Ectodermal cell (in vitro differentiated cells): Measurements from ENCODE around the gene ETHE1.
"Not testable (repeated sequence)": the region's sequence is repeated elsewhere in the genome, so short reads cannot be mapped to it uniquely, and the experiment has no call there.

Experiments
- H3K27ac ChIP-seq: 2 replicates; pipeline ENCODE4 v1.7.0; 2013; ENCODE audit warnings: mild to moderate bottlenecking, low read depth, low read length; ENCODE audit not compliant: insufficient read depth, poor library complexity, severe bottlenecking
- H3K27me3 ChIP-seq: 2 replicates; pipeline ENCODE4 v1.7.0; 2013; ENCODE audit warnings: mild to moderate bottlenecking, low read length; ENCODE audit not compliant: insufficient read depth, control insufficient read depth, poor library complexity, severe bottlenecking
- H3K36me3 ChIP-seq: one replicate; pipeline ENCODE4 v1.7.0; 2013; ENCODE audit warnings: low read length; ENCODE audit not compliant: control insufficient read depth, insufficient read depth
- H3K4me1 ChIP-seq: one replicate; pipeline ENCODE4 v1.7.0; 2013; ENCODE audit warnings: low read length; ENCODE audit not compliant: control insufficient read depth, insufficient read depth
- H3K4me3 ChIP-seq: 2 replicates; pipeline ENCODE4 v1.7.0; 2013; ENCODE audit warnings: low read depth, low read length, control low read depth; ENCODE audit not compliant: insufficient read depth
- H3K9me3 ChIP-seq: 2 replicates; pipeline ENCODE4 v1.7.0; 2013; ENCODE audit warnings: mild to moderate bottlenecking, low read length, moderate library complexity; ENCODE audit not compliant: control insufficient read depth
- WGBS, 2 experiments: methylation state at CpG; one replicate each; pipeline ENCODE4 v1.1.7; 2013; ENCODE audit warnings: missing lambda C conversion rate in 2 of 2; 5-methylcytosine and 5-hydroxymethylcytosine counted together

ETHE1 gene

DNA sequence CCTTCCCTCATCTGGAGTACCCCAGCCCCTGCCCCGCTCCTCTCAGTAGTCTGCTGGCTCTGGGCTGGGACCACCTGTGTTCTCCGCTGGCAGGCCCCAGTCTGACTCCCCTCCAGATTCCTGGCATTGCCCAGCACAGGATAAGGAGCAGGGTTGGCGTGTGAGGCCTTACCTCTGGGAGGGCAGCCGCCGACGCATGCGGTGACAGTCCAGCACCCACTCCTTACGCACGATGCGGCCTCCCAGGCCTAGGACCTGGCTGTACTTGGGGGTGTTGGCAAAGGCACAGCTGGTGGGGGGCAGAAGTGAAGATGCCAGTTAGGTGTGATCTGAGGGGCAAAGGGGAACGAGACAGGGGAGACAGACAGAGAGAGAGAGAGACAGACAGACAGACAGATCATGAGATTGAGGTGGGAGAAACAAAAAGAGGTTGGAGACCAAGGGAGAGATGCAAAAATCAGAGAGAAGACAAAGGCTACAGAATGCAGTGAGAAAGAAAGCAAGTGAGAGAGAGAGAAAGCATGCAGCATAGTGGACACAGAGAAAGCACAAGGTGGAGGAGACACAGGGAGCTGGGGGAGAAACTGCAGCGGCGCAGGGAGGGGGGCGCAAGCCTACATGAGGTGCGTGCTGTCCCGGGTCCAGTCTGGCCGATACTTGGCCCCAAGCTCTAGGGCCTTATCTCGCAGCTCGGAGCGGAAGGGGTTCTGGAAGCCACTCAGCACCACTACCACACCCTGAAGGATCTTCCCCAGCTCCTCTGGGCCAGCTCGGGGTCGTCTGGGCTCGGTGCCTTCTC is 24.6 kb upstream of the ETHE1 start:
- Histone ChIP-seq H3K36me3 (peaks cover 51% of the 10 kb centered on the region), H3K9me3 (no peaks in the 10 kb centered on the region), H3K27ac (no peak overlapping the region), H3K4me3 (no peak overlapping the region), H3K27me3 (no peaks in the 10 kb centered on the region), H3K4me1 (no peaks in the 10 kb centered on the region)
- WGBS, 2 experiments, result 91 to 92% methylated on average over 23 of the region's 23 CpGs

DNA sequence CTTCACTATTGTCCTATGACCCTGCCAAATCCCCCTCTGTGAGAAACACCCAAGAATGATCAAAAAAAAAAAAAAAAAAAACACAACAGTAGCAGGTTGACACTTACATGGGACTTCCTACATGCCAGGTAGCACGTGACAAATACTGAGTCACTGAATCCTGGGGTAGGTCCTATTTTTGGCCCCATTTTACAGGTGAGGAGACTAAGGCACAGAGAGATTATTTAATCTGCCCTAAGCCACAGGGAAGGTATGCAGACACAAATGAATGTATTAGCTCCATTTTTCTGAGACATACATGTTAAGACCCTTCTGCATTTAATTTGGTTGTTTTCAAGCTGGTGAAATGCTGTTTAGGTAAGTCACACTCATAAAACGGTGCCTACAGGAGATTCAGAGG is 21.7 kb upstream of the ETHE1 start:
- 98% methylated on average over 2 of the region's 2 CpGs for WGBS, 2 experiments
- H3K4me1 ChIP-seq, result no peaks in the 10 kb centered on the region
- peaks cover 48% of the 10 kb centered on the region for H3K36me3 ChIP-seq
- no peak overlapping the region for H3K27ac ChIP-seq
- no peaks in the 10 kb centered on the region for H3K27me3 ChIP-seq
- H3K9me3 ChIP-seq, result no peaks in the 10 kb centered on the region
- H3K4me3 ChIP-seq, result no peak overlapping the region

GRCh38 chr19:43547926-43548325 is 20.9 kb upstream of the ETHE1 start:
- not testable (repeated sequence) for H3K27me3 ChIP-seq, H3K4me3 ChIP-seq, H3K4me1 ChIP-seq, H3K9me3 ChIP-seq, H3K27ac ChIP-seq
- 90 to 99% methylated on average over 2 to 15 of the region's 24 CpGs for WGBS, 2 experiments
- H3K36me3 ChIP-seq, result peaks cover 55% of the 10 kb centered on the region

DNA sequence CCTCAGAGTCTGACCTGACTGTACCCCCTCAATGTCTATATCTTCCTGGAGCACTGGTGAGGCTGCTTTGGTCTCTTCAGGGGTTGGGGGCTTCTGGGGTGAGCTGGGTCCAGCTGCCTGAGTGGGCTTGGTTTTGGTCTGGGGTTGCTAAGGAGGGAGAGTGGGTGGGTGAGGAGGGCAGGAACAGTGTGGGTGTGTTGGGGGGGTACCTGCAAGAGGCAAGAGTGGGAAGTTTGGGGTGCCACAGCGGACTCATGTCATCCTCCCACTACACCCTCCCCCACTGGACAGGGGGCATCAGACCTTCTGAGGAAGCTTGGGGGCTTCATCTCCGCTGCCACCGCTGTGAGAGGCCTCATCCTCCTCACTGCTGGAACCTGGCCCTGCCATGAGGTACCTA is 19.6 kb upstream of the ETHE1 start:
- Histone ChIP-seq H3K27me3 (no peaks in the 10 kb centered on the region), H3K36me3 (peaks cover 50% of the 10 kb centered on the region), H3K9me3 (no peaks in the 10 kb centered on the region), H3K4me3 (no peak overlapping the region), H3K4me1 (no peaks in the 10 kb centered on the region), H3K27ac (no peak overlapping the region)
- WGBS, 2 experiments, result 90 to 94% methylated on average over 3 of the region's 3 CpGs

DNA sequence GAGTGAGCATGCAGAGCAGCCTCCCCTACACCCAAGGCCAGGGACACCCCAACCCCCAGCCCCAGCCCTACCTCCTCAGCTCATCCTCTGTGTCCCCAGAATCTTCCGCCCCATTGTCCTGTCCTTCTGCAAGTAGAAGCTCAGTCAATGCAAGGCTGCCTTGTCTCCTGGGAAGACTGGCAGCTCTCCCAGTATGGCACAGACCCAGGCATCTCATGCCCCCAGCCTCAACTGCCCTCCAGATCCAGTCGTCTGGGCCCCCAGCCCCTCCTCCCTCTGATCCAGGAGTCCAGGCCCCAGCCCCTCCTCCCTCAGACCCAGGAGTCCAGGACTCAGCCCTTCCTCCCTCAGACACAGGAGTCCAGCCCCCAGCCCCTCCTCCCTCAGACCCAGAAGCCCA is 19.0 kb upstream of the ETHE1 start:
- H3K27me3 ChIP-seq, result no peaks in the 10 kb centered on the region
- no peak overlapping the region for H3K27ac ChIP-seq
- no peaks in the 10 kb centered on the region for H3K4me1 ChIP-seq
- H3K9me3 ChIP-seq, result no peaks in the 10 kb centered on the region
- no peak overlapping the region for H3K4me3 ChIP-seq
- WGBS, 2 experiments, result 83 to 91% methylated on average over 2 of the region's 2 CpGs
- H3K36me3 ChIP-seq, result peaks cover 45% of the 10 kb centered on the region

DNA sequence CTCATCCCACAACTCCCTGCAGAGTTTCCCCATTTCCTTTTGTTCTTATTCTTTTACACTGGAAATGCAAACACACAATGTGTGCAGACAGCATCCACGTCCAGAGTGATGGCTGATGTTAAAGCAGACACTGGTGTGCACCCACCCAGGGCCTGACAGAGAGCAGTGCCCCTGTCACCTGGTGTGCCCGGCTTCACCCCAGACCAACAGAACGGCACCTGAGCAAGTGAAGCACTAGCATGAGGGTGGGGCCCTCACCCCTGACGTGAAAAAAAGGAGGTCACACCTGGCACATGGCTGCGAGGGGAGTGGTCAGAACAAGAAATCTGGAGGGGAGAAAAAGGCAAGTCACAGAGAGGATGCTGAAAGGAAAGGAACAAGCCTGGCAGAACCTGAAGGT is 18.3 kb upstream of the ETHE1 start:
- Histone ChIP-seq H3K4me3 (no peak overlapping the region), H3K27ac (no peak overlapping the region), H3K27me3 (no peaks in the 10 kb centered on the region), H3K36me3 (peaks cover 48% of the 10 kb centered on the region), H3K9me3 (no peaks in the 10 kb centered on the region), H3K4me1 (no peaks in the 10 kb centered on the region)
- 91 to 93% methylated on average over 5 of the region's 5 CpGs for WGBS, 2 experiments

- peaks cover 49% of the 10 kb centered on the region for H3K36me3 ChIP-seq
- H3K27ac ChIP-seq, result no peak overlapping the region
- no peaks in the 10 kb centered on the region for H3K27me3 ChIP-seq
- WGBS, 2 experiments, result 96 to 98% methylated on average over 9 of the region's 9 CpGs
- peaks cover 2% of the 10 kb centered on the region for H3K9me3 ChIP-seq
- H3K4me1 ChIP-seq, result no peaks in the 10 kb centered on the region
- no peak overlapping the region for H3K4me3 ChIP-seq
These were observed 17.1 kb upstream of the ETHE1 start for GRCh38 chr19:43544077-43544476.

GRCh38 chr19:43541920-43542650 is 15.1 kb upstream of the ETHE1 start:
- 95 to 97% methylated on average over 5 of the region's 5 CpGs for WGBS, 2 experiments
- Histone ChIP-seq H3K4me3 (no peak overlapping the region), H3K4me1 (no peaks in the 10 kb centered on the region), H3K27ac (no peak overlapping the region), H3K27me3 (no peaks in the 10 kb centered on the region), H3K36me3 (peaks cover 53% of the 10 kb centered on the region), H3K9me3 (peaks cover 2% of the 10 kb centered on the region)

- Histone ChIP-seq H3K36me3 (peaks cover 50% of the 10 kb centered on the region), H3K9me3 (peaks cover 2% of the 10 kb centered on the region), H3K27me3 (no peaks in the 10 kb centered on the region), H3K27ac (no peak overlapping the region), H3K4me1 (no peaks in the 10 kb centered on the region), H3K4me3 (no peak overlapping the region)
- 65 to 66% methylated on average over 3 of the region's 3 CpGs for WGBS, 2 experiments
These were observed 13.4 kb upstream of the ETHE1 start for GRCh38 chr19:43540381-43540780.

DNA sequence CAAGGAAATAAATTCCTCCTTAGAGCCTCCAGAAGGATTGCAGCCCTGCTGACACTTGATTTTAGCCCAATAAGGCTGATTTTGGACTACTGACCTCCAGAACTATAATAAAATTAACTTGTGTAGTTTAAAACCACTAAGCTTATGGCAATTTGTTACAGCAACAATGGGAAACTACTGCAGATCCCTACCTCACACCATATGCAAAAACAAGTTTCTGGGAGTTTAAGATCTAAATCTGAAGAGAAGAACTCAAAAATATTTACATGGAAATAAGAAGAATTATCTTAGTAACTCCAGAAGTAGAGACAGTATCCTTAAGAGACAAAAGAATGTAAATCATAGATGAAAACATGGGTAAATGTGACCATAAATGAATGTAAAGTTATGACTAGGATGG is 11.9 kb upstream of the ETHE1 start:
- H3K9me3 ChIP-seq, result peaks cover 2% of the 10 kb centered on the region
- H3K27ac ChIP-seq, result no peak overlapping the region
- H3K4me3 ChIP-seq, result no peak overlapping the region
- H3K36me3 ChIP-seq, result peaks cover 46% of the 10 kb centered on the region
- H3K27me3 ChIP-seq, result no peaks in the 10 kb centered on the region
- peaks cover 5% of the 10 kb centered on the region for H3K4me1 ChIP-seq
